ENCODE measurements around the gene KCNH5.

KCNH5 gene

DNA sequence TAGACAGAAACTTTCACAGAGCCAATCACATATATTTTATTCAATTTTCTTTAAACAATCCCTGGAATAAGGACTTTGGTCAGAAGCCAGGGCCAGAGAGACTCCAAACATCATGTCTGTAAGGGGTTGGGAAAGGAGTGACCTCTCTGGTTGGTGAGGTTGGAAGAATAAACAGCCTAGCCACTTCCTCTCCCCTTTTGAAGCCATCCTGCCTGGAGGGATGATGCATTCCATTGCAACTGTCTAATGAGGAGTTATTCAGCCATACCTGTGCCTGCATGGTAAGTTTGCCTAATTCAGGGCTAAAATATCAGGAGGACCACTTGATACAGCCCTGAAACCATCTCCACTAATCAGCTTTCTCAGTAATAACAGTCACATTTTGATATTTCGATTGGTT, 299.8 kb downstream of the KCNH5 start:
- TF ChIP-seq, protein P1, sequence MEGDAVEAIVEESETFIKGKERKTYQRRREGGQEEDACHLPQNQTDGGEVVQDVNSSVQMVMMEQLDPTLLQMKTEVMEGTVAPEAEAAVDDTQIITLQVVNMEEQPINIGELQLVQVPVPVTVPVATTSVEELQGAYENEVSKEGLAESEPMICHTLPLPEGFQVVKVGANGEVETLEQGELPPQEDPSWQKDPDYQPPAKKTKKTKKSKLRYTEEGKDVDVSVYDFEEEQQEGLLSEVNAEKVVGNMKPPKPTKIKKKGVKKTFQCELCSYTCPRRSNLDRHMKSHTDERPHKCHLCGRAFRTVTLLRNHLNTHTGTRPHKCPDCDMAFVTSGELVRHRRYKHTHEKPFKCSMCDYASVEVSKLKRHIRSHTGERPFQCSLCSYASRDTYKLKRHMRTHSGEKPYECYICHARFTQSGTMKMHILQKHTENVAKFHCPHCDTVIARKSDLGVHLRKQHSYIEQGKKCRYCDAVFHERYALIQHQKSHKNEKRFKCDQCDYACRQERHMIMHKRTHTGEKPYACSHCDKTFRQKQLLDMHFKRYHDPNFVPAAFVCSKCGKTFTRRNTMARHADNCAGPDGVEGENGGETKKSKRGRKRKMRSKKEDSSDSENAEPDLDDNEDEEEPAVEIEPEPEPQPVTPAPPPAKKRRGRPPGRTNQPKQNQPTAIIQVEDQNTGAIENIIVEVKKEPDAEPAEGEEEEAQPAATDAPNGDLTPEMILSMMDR (IDR thresholded peaks at IDR 0.05; ENCODE audit: borderline replicate concordance, control extremely low read depth, extremely low read depth, insufficient read depth, missing control alignments): no peak
- no peak for DNase-seq (ENCODE audit: low spot score)
- in situ Hi-C loops (cut with MboI; ENCODE audit: low sequenced_read_pairs, unreplicated experiment): no loop called here

DNA sequence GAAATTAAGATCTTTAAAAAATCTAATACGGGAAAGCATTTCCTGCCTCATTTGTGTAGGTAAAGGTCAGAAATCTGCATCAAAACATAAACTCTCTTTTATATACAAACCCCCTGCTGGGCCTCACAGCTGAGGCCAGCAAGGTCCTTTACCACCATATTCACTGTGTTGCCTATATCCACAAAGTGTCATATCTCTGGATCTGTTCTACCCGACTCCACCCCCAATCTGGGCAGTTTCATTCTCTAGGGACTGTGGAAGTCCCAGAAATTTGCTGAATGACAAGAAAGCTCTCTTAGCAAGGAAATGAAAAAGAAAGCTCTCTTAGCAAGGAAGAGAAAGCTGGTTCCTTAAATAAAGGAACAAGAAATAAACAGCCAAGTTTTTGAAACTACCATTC, 301.7 kb downstream of the KCNH5 start:
- TF ChIP-seq, protein P1 (IDR thresholded peaks at IDR 0.05; ENCODE audit: borderline replicate concordance, control extremely low read depth, extremely low read depth, insufficient read depth, missing control alignments): no peak
- in situ Hi-C loops (cut with MboI; ENCODE audit: low sequenced_read_pairs, unreplicated experiment): no loop called here
- DNase-seq (ENCODE audit: low spot score): no peak

GRCh38 chr14:62743118-62743517, 302.1 kb downstream of the KCNH5 start:
- DNase-seq (ENCODE audit: low spot score): no peak
- in situ Hi-C loops (cut with MboI; ENCODE audit: low sequenced_read_pairs, unreplicated experiment): no loop called here
- TF ChIP-seq, protein P1 (IDR thresholded peaks at IDR 0.05; ENCODE audit: borderline replicate concordance, control extremely low read depth, extremely low read depth, insufficient read depth, missing control alignments): no peak

DNA sequence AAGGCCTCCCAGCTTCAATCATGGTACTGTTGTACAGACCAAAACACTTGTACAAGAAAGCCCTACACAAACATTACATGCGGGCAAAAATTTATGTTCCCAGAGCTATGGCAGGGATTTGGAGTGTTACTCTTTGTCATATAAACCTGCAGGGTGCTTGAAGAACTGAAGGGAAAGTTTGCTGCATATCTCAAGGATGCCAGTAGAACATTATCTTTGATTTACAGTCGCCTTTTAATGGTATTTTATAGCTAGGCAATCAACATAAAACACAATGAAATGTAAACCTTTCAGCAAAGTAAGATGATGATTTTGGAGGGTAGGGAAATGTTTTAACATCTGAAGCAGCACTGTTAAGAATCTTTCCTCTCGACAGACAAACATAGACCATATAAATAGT, 305.6 kb downstream of the KCNH5 start:
- in situ Hi-C loops (cut with MboI; ENCODE audit: low sequenced_read_pairs, unreplicated experiment): no loop called here
- no peak for DNase-seq (ENCODE audit: low spot score)
- TF ChIP-seq, protein P1 (IDR thresholded peaks at IDR 0.05; ENCODE audit: borderline replicate concordance, control extremely low read depth, extremely low read depth, insufficient read depth, missing control alignments): no peak

DNA sequence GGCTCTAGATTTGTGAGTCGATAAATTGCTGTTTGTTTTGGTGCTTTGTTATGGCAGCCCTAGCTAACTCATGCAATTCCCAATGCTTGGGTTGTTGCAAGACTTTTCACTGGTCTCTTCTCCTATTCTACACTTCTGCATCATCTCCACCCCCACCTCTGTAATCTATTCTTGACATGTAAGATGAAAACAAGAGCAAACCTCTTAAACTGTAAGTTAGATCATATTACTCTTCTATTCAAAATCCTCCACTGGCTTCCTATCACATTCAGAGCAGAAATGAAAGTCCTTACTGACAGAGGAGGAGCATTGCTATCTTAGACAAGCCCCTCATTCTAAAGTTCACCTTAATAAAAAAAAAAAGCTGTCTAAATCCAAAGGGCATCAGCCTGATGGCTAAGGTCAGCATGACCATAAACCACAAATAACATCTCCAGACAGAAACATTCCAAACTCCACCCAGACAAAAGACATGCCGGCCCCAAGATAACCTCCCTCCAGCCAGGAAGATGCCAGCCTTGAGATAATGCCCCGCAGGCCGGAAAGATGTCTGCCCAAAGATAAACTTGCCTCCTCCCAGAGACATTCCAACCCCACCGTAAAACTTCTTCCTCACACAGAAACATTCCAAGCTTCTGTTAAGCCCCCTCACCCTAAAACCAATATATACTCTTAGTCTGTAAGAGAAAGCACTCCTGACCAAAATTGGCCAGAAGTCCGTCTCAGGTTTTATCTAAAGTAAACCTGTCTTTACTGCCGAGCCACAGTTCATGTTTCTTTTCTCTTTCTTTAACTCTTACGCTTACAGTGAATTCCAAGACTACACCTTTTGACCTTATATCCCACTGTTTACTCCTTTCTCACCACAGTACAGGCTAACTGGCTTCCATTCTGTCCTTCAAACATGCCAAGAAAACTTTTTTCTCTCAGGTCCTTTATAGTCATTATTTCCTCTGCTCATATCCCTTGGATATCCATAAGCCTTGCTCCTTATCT, 308.9 kb downstream of the KCNH5 start:
- no peak for DNase-seq (ENCODE audit: low spot score)
- TF ChIP-seq, protein P1 (IDR thresholded peaks at IDR 0.05; ENCODE audit: borderline replicate concordance, control extremely low read depth, extremely low read depth, insufficient read depth, missing control alignments): no peak
- in situ Hi-C loops (cut with MboI; ENCODE audit: low sequenced_read_pairs, unreplicated experiment): no loop called here

DNA sequence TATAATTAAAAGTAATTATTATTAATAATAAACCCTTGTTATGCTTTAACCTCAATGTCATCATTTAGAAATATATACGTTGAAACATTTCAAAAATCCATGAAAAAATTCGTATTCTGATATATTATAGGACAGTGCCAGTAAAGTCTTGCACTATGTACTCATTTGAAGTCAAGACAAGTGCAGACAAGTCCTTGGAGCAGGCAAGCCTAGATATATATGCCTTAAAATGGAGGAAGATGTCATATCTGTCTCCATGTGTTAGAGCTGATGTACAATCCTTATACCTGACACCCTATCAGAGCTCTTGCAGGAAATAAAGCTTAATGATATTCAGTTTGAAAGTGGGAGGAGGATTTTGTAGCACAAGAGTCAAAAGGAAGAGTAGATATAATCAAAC, 310.4 kb downstream of the KCNH5 start:
- TF ChIP-seq, protein P1 (IDR thresholded peaks at IDR 0.05; ENCODE audit: borderline replicate concordance, control extremely low read depth, extremely low read depth, insufficient read depth, missing control alignments): no peak
- no peak for DNase-seq (ENCODE audit: low spot score)
- in situ Hi-C loops (cut with MboI; ENCODE audit: low sequenced_read_pairs, unreplicated experiment): no loop called here
